Uterus (tissue), 4 donors: ENCODE measurements around the gene RELT. TPM values are rescaled to one million over a fixed set of nuclear protein-coding genes. Genes with fewer than 3 reads are reported as not detected.

ENCODE experiments used
- DNase-seq, 2 donors: peaks; one replicate each; pipeline ENCODE4 v3.0.0-alpha.2; 2019 to 2020
- H3K27ac ChIP-seq, 2 donors: fragments of 200-600 bp; sonication (generic); 1 replicate in 1 of 2; 2 replicates in 1 of 2; pipeline ENCODE4 v1.5.1; 2016 to 2018
- H3K27me3 ChIP-seq, 2 donors: fragments of 200-600 bp; sonication (generic); one replicate each; pipeline ENCODE4 v1.5.1; 2018 to 2019; ENCODE audit warnings: control low read depth in 1 of 2
- H3K36me3 ChIP-seq, 2 donors: fragments of 200-600 bp; sonication (generic); one replicate each; pipeline ENCODE4 v1.5.1; 2019; ENCODE audit warnings: control low read depth in 1 of 2
- H3K4me1 ChIP-seq, 2 donors: fragments of 200-600 bp; sonication (generic); one replicate each; pipeline ENCODE4 v1.5.1; 2018 to 2019; ENCODE audit warnings: control low read depth in 1 of 2
- H3K4me3 ChIP-seq, 2 donors: fragments of 200-600 bp; sonication (generic); 1 replicate in 1 of 2; 2 replicates in 1 of 2; pipeline ENCODE4 v1.5.1; 2018 to 2019; ENCODE audit warnings: mild to moderate bottlenecking in 1 of 2
- H3K9me3 ChIP-seq, 2 donors: fragments of 200-600 bp; sonication (generic); one replicate each; pipeline ENCODE4 v1.5.1; 2019; ENCODE audit warnings: control low read depth in 1 of 2
- POLR2A ChIP-seq, 2 donors: fragments of 450-650 bp; IDR thresholded peaks; one replicate each; pipeline ENCODE4 v1.6.1; 2016; ENCODE audit warnings: antibody characterized with exemption in 2 of 2, mild to moderate bottlenecking in 1 of 2, moderate library complexity in 1 of 2
- intact Hi-C: fragments of 100-400 bp; cut with DNase I; formaldehyde crosslinking; loops from one replicate; pipeline ENCODE4 v1.15.1; 2023; ENCODE audit warnings: low total_unique reads
- total RNA-seq, 4 donors: library from RNA; depleted of rRNA in 3 of 4; stranded (reverse); fragments of >200 nt in 3 of 4; gene quantifications; one replicate each; pipeline versions ENCODE4 v1.1.0 to v1.2.4, GENCODE V29; 2014 to 2023
- TF ChIP-seq, protein P1 (sequence below), 4 experiments: fragments of 200-600 bp in 2 of 4; fragments of 450-650 bp in 2 of 4; sonication (generic) in 2 of 4; IDR thresholded peaks; one replicate each; pipeline ENCODE4 v1.5.1; 2016 to 2019; ENCODE audit warnings: antibody characterized with exemption in 4 of 4, mild to moderate bottlenecking in 2 of 4, moderate library complexity in 1 of 4
- donor health status: DM: yes; HTN: yes; CAD: no.

RELT gene
- total RNA-seq, 4 donors from 2014 or later: 0.29 to 5.8 (median 3.3) TPM; not detected in 1

DNA sequence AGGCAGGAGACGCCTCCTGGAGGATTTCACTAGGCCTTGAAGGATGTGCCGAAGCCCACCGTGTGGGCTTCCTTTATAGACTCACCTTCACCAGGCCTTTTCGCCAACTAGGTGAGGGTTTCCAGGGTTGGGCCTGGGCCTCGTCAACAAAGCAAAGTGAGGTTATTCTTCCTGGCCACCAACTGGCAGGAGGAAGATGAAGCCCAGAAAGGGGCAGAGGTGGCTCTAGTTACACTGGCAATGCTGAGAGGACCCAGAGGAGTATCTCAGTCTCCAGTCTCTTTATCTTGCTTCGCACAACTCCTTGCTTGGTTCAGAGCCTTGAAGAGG lies 404 bp upstream of the RELT start:
- Histone ChIP-seq H3K4me1 (peaks cover 0 to 9% of the 10 kb centered on the region in 2 donors), H3K27me3 (no peaks in the 10 kb centered on the region), H3K27ac (peak overlapping the region; percentile 73 to 85), H3K36me3 (no peaks in the 10 kb centered on the region), H3K9me3 (no peaks in the 10 kb centered on the region), H3K4me3 (no peak overlapping the region)
- peak in 1 of 2 donors; percentile 34 for DNase-seq
- intact Hi-C loops: no loop called here
- TF ChIP-seq, protein P1, sequence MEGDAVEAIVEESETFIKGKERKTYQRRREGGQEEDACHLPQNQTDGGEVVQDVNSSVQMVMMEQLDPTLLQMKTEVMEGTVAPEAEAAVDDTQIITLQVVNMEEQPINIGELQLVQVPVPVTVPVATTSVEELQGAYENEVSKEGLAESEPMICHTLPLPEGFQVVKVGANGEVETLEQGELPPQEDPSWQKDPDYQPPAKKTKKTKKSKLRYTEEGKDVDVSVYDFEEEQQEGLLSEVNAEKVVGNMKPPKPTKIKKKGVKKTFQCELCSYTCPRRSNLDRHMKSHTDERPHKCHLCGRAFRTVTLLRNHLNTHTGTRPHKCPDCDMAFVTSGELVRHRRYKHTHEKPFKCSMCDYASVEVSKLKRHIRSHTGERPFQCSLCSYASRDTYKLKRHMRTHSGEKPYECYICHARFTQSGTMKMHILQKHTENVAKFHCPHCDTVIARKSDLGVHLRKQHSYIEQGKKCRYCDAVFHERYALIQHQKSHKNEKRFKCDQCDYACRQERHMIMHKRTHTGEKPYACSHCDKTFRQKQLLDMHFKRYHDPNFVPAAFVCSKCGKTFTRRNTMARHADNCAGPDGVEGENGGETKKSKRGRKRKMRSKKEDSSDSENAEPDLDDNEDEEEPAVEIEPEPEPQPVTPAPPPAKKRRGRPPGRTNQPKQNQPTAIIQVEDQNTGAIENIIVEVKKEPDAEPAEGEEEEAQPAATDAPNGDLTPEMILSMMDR (IDR thresholded peaks at IDR 0.05): no peak
- TF ChIP-seq POLR2A (IDR thresholded peaks at IDR 0.05): no peak

DNA sequence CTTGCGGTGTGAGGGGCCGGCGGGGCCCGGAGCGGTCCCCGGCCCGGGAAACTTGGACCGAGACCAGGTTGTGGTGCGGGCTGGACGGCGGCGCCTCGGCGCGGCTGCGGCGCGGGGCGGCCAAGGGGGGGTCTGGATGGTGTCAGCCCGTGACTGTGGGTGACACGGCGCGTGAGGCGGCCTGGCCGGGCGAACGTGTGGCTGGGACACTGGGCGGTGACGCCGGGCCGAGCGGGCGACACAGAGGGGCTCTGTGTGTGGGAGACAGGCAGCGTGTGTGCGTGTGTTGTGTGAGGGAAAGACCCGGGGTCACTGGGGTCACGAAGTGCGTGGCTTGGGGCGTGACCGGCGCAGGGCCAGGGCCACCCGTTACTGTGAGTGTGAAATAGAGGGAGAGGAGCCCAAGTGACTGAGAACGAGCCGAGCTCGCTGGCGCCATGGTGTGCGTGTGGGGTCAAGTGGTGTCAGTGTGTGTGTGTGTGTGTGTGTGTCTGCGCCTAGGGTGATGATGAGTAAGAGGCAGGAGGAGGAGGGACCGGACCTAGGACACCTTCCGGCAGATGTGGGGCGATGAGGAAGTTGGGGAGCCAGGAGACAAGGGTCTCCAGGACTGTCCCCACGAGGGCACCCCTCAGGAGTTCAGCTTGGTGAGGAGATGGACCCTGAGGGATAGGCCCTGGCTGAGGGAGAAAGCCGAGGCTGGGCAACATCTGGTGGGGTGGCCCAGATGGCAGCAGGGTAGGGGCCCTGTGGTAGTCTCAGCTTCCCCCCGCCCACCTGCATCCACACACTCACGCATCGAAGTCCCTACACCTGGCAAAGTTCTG lies 817 bp downstream of the RELT start:
- Histone ChIP-seq H3K9me3 (no peaks in the 10 kb centered on the region), H3K4me1 (peaks cover 0 to 9% of the 10 kb centered on the region in 2 donors), H3K36me3 (no peaks in the 10 kb centered on the region), H3K27ac (peak overlapping the region; percentile 73 to 85), H3K27me3 (no peaks in the 10 kb centered on the region), H3K4me3 (peak overlapping the region; percentile 27 to 46)
- no peak for TF ChIP-seq POLR2A (IDR thresholded peaks at IDR 0.05)
- TF ChIP-seq, protein P1 (IDR thresholded peaks at IDR 0.05): no peak
- DNase-seq: peak; percentile 58 to 62
- intact Hi-C loops: no loop called here

DNA sequence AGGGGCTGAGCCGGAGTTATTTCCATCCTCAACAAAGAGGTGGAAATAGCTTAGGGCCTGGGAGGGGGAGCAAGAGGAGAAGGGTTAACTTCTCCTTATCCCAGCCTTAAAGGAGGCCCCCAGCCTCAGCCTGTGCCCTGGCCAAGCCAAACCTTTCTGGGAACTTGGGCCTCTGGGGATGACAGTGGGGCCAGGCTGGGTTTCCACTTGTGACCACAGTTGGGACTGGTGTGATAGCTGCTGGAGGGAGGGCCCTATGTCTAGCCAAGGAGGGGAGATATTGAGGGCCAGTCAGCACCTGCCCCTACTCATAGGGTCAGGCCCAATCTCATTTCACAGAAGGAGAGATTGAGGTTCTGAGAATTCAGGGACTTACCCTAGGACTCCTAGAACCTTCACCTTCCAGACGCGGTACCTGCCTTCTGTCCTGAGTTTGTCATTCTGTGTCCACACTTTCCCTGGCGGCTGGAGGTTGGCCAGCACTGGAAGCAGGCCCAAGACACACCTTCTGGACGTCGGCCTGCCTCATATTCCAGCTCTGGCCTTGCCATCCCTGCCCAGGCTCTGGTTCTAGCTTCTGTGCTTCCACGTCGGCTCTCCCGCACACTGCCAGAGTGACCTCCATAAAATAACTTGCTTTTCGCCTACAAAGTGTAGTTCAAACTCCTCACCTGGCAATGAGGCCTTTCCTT lies 3.1 kb downstream of the RELT start:
- peaks cover 0 to 9% of the 10 kb centered on the region in 2 donors for H3K4me1 ChIP-seq
- TF ChIP-seq, protein P1 (IDR thresholded peaks at IDR 0.05): no peak
- no peak for TF ChIP-seq POLR2A (IDR thresholded peaks at IDR 0.05)
- H3K27me3 ChIP-seq: no peaks in the 10 kb centered on the region
- intact Hi-C loops: no loop called here
- DNase-seq: no peak
- H3K4me3 ChIP-seq: no peak overlapping the region
- no peaks in the 10 kb centered on the region for H3K9me3 ChIP-seq
- H3K36me3 ChIP-seq: no peaks in the 10 kb centered on the region
- no peak overlapping the region for H3K27ac ChIP-seq

DNA sequence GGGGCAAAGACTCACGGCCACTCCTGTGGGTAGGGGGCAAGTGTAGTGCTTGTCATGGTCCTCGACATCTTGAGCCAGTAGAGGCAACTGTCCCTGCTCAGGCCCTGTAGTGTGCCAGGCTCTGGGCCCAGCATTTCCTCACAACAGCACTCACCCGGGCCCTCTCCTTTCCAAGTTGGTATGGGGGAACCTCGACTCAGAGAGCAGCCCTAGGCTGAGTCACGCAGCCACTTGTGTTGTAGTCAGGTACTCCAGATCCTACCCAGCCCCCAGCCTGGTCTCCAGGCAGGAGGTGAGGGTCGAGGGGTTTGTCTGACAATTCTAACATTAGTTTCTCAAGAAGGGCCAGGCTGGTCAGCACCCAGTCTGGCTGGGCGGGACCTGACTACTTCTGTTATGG lies 4.1 kb downstream of the RELT start:
- Histone ChIP-seq H3K36me3 (no peaks in the 10 kb centered on the region), H3K27me3 (no peaks in the 10 kb centered on the region), H3K4me3 (no peak overlapping the region), H3K27ac (no peak overlapping the region), H3K4me1 (peaks cover 0 to 9% of the 10 kb centered on the region in 2 donors), H3K9me3 (no peaks in the 10 kb centered on the region)
- TF ChIP-seq, protein P1 (IDR thresholded peaks at IDR 0.05): no peak
- no peak for TF ChIP-seq POLR2A (IDR thresholded peaks at IDR 0.05)
- DNase-seq: no peak
- intact Hi-C loops: no loop called here

DNA sequence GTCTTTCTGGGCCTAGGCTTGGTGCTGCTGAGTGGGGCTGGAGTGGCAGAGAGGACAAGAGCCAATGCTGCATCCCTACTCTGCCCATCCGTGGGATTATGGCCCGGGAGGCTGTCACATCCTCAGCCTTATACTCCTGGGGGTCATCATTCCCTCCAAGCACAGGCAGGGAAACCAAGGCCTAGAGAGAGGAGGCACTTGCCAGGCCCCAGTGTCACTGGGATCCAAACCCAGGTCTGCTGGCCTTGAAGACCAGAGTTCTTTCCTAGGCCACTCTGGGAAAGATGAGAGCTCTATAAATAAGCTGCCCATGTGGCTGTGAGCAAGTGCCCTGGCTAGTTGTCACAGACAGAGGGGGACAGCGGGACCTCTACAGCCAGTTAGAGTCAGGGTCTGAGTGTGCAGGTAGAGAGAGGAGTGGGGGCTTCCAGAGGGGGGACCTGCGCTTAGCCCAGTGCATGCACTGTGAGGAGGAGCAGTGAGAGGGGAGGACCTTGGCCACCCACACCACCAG lies 4.8 kb downstream of the RELT start:
- no peak for TF ChIP-seq POLR2A (IDR thresholded peaks at IDR 0.05)
- TF ChIP-seq, protein P1 (IDR thresholded peaks at IDR 0.05): no peak
- no peak overlapping the region for H3K4me3 ChIP-seq
- H3K27ac ChIP-seq: no peak overlapping the region
- H3K36me3 ChIP-seq: no peaks in the 10 kb centered on the region
- H3K4me1 ChIP-seq: peaks cover 0 to 9% of the 10 kb centered on the region in 2 donors
- intact Hi-C loops: no loop called here
- no peaks in the 10 kb centered on the region for H3K27me3 ChIP-seq
- DNase-seq: no peak
- no peaks in the 10 kb centered on the region for H3K9me3 ChIP-seq
